HG03378 (cell line): ENCODE data around the gene PIK3R4.
A peak's percentile ranks its signal among the peaks of the same experiment; 100 is the strongest.

Experiments used
- ATAC-seq: cut with Tn5 transposase; IDR thresholded peaks from one replicate; pipeline ENCODE4 v1.9.1; 2021; ENCODE audit warnings: mild to moderate bottlenecking, moderate library complexity; ENCODE audit not compliant: unreplicated experiment

Gene PIK3R4

GRCh38 chr3:130746246-130747039 lies at the start of gene PIK3R4:
Gene PIK3R4 (minus strand): TSS chr3:130746829. CDS start chr3:130745218, 1,611 bp downstream.
- ATAC-seq, result peak; percentile 98

GRCh38 chr3:130795396-130795795 lies 48.8 kb upstream of the PIK3R4 start:
- no peak for ATAC-seq

- no peak for ATAC-seq
Observed at GRCh38 chr3:130792246-130792645, 45.6 kb upstream of the PIK3R4 start.

GRCh38 chr3:130789782-130790322 lies 43.2 kb upstream of the PIK3R4 start:
- no peak for ATAC-seq

- no peak for ATAC-seq
Observed at GRCh38 chr3:130787422-130788068, 40.9 kb upstream of the PIK3R4 start.

- ATAC-seq, result no peak
Observed at GRCh38 chr3:130786306-130786705, 39.7 kb upstream of the PIK3R4 start.

GRCh38 chr3:130783629-130784028 lies 37.0 kb upstream of the PIK3R4 start:
- no peak for ATAC-seq

GRCh38 chr3:130779486-130779885 lies 32.9 kb upstream of the PIK3R4 start:
- ATAC-seq, result no peak

GRCh38 chr3:130779031-130779430 lies 32.4 kb upstream of the PIK3R4 start:
- peak; percentile 83 for ATAC-seq

- no peak for ATAC-seq
Observed at GRCh38 chr3:130773366-130773765, 26.7 kb upstream of the PIK3R4 start.

- no peak for ATAC-seq
Observed at GRCh38 chr3:130772129-130772528, 25.5 kb upstream of the PIK3R4 start.

- ATAC-seq, result no peak
Observed at GRCh38 chr3:130770644-130771043, 24.0 kb upstream of the PIK3R4 start.

GRCh38 chr3:130761730-130762311 lies 15.2 kb upstream of the PIK3R4 start:
- ATAC-seq, result no peak

- no peak for ATAC-seq
Observed at GRCh38 chr3:130760922-130761321, 14.3 kb upstream of the PIK3R4 start.

- peak; percentile 72 for ATAC-seq
Observed at GRCh38 chr3:130759692-130760338, 13.2 kb upstream of the PIK3R4 start.

- no peak for ATAC-seq
Observed at GRCh38 chr3:130758624-130759369, 12.2 kb upstream of the PIK3R4 start.

GRCh38 chr3:130757611-130758150 lies 11.1 kb upstream of the PIK3R4 start:
- ATAC-seq, result no peak

GRCh38 chr3:130755666-130756065 lies 9.0 kb upstream of the PIK3R4 start:
- ATAC-seq, result no peak

- ATAC-seq, result no peak
Observed at GRCh38 chr3:130748981-130749380, 2.4 kb upstream of the PIK3R4 start.

GRCh38 chr3:130748467-130748861 lies 1.8 kb upstream of the PIK3R4 start:
- no peak for ATAC-seq
